GM12875 (cell line): ENCODE measurements around the gene TUFT1.
"Not testable (repeated sequence)": the region's sequence is repeated elsewhere in the genome, so short reads cannot be mapped to it uniquely, and the experiment has no call there.

Experiments
- H3K4me3 ChIP-seq: one replicate; pipeline ENCODE4 v1.5.1; 2011; ENCODE audit warnings: low read depth, low read length, control low read depth
- TF ChIP-seq, protein P1 (sequence below): IDR thresholded peaks from 2 replicates; pipeline ENCODE4 v1.5.1; 2011; ENCODE audit warnings: low read depth, mild to moderate bottlenecking, control low read depth, inconsistent platforms, low read length, moderate library complexity, borderline replicate concordance; ENCODE audit not compliant: insufficient read depth

Gene TUFT1

DNA sequence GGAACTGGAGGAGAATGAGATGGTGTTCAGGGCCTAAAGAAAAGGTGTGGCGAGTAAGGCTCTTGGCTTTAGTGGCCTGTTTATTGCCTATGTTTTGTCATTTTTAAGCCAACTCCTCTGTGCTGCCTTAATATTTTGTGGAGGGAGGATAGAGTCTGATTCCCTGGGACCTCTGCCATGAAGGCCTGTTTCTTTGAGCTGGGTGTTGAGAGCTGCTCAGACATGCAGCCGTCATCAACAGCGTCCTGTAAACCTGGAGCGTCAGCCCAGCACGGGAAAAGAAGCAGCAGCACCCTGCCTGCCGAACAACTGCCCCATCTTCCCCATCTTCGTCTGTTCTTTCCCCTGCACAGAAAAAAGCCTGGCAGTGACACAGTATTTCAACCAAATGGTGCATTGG, 44.7 kb downstream of the TUFT1 start:
- H3K4me3 ChIP-seq, result no peak overlapping the region
- TF ChIP-seq, protein P1, sequence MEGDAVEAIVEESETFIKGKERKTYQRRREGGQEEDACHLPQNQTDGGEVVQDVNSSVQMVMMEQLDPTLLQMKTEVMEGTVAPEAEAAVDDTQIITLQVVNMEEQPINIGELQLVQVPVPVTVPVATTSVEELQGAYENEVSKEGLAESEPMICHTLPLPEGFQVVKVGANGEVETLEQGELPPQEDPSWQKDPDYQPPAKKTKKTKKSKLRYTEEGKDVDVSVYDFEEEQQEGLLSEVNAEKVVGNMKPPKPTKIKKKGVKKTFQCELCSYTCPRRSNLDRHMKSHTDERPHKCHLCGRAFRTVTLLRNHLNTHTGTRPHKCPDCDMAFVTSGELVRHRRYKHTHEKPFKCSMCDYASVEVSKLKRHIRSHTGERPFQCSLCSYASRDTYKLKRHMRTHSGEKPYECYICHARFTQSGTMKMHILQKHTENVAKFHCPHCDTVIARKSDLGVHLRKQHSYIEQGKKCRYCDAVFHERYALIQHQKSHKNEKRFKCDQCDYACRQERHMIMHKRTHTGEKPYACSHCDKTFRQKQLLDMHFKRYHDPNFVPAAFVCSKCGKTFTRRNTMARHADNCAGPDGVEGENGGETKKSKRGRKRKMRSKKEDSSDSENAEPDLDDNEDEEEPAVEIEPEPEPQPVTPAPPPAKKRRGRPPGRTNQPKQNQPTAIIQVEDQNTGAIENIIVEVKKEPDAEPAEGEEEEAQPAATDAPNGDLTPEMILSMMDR, result no peak

DNA sequence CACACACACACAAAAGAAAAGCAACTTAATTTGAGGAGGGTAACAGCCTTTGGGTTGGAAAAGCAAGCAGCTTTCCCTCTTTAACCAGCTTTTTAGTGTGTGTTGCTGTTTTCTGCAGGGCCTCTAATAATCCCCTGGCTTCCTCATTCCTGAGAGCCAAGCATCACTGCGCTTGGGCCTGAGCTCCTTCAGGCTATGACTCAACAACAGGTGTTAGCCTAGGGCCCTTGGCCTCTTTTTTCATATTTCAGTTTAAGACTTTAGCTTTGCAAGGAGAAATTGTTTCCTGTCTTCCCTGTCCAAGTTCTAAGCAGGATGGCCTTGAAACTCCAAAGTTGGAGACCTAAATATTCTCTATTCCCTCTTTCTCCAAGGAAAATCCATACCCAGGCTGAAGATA, 45.5 kb downstream of the TUFT1 start:
- TF ChIP-seq, protein P1, result no peak
- no peak overlapping the region for H3K4me3 ChIP-seq

DNA sequence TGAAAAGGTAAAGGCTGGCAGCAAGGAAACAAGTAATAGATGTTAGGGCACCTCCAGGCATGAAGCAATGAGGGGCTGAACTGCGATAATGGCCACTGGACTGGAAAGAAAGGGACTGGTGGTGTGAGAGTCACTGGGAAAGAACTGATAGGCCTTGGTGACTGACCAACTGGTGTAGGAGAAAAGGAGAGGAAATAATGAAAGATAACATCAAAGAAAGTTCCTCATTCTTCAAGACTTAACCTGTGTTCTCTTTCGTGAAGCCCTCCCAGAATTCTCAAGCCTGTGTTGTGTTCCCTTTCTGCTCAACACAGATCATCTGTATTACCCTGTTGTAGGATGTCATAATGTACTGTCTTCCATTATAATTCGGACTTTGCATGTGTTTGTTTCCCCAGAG, 50.9 kb downstream of the TUFT1 start:
- no peak overlapping the region for H3K4me3 ChIP-seq
- TF ChIP-seq, protein P1, result no peak

DNA sequence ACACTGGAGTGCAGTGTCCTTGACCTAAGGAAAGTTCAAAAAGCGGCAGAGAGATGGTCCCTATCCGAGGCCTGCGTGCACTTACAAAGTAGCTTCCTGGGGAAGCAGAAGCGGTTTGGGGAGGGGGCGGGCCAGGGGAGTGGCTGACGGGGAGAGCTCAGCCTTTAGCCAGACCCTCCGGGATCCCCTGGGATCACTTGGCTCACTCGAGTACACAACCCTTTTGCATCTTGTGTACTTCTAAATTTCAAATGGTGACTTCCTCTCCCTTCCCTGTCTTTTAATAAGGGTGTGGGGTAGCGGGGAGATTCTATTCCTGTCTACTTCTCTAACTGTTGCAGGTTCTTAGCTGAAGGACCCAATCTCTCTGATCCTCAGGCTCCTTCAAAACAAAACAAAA, 53.6 kb downstream of the TUFT1 start:
- no peak overlapping the region for H3K4me3 ChIP-seq
- TF ChIP-seq, protein P1, result no peak

GRCh38 chr1:151594143-151594625, 54.1 kb downstream of the TUFT1 start:
- no peak overlapping the region for H3K4me3 ChIP-seq
- TF ChIP-seq, protein P1, result peak; percentile 92

GRCh38 chr1:151596166-151596953, 56.3 kb downstream of the TUFT1 start:
- H3K4me3 ChIP-seq, result no peak overlapping the region
- TF ChIP-seq, protein P1, result no peak

- H3K4me3 ChIP-seq, result not testable (repeated sequence)
Measured at GRCh38 chr1:151602550-151602949, 62.4 kb downstream of the TUFT1 start.
